ENCODE results near the gene SULT1E1. TPM values are rescaled to one million over a fixed set of nuclear protein-coding genes. Genes with fewer than 3 reads are reported as not detected.

Gene SULT1E1
- total RNA-seq, 3 donors from 2014 or later, result 0.59 to 0.66 TPM; not detected in 1

DNA sequence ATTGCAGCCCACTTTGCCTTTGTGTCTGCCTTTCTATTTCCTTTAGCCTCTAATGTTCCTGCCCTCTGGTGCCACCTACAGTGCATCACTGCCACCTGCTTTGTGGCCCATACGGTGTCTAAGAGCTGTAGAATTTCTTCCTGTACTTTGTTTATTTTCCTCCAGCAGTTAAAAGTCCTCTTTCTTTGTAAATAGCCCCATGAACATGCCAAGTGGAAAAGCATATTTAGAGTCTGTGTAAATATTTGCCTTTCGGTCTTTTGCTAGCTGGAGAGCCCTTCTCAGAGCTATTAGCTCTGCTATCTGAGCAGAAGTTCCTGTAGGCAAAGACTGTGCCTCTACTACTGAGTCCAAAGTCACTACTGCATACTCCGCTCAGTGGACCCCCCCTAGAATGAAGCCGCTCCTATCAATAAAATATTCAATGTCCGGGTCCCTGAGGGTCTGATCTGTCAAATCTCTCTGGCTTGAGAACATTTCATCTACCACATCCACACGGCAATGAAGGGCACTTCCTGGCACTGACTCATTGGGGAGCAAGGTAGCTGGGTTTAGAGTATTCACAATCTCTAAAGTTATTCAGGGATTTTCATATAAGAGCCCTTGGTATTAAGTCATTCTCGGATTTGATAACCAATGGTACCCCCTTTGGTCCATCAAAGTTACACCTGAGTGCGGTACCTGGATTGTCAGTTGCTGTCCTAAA is 36.3 kb downstream of the SULT1E1 start:
- H3K9me3 ChIP-seq, result no peaks in the 10 kb centered on the region
- no peaks in the 10 kb centered on the region for H3K27me3 ChIP-seq
- TF ChIP-seq, protein P1, sequence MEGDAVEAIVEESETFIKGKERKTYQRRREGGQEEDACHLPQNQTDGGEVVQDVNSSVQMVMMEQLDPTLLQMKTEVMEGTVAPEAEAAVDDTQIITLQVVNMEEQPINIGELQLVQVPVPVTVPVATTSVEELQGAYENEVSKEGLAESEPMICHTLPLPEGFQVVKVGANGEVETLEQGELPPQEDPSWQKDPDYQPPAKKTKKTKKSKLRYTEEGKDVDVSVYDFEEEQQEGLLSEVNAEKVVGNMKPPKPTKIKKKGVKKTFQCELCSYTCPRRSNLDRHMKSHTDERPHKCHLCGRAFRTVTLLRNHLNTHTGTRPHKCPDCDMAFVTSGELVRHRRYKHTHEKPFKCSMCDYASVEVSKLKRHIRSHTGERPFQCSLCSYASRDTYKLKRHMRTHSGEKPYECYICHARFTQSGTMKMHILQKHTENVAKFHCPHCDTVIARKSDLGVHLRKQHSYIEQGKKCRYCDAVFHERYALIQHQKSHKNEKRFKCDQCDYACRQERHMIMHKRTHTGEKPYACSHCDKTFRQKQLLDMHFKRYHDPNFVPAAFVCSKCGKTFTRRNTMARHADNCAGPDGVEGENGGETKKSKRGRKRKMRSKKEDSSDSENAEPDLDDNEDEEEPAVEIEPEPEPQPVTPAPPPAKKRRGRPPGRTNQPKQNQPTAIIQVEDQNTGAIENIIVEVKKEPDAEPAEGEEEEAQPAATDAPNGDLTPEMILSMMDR (IDR thresholded peaks at IDR 0.05), result peak in 1 of 3 donors; percentile 28
- TF ChIP-seq POLR2AphosphoS5 (IDR thresholded peaks at IDR 0.05), result no peak
- H3K4me3 ChIP-seq, result no peak overlapping the region
- no peak for DNase-seq (ENCODE audit: low spot score in 2 of 2)
- H3K4me1 ChIP-seq, result no peaks in the 10 kb centered on the region
- H3K27ac ChIP-seq, result no peak overlapping the region
- intact Hi-C loops (cut with DNase I; ENCODE audit: low total_unique reads), result no loop called here
- H3K36me3 ChIP-seq, result no peaks in the 10 kb centered on the region

DNA sequence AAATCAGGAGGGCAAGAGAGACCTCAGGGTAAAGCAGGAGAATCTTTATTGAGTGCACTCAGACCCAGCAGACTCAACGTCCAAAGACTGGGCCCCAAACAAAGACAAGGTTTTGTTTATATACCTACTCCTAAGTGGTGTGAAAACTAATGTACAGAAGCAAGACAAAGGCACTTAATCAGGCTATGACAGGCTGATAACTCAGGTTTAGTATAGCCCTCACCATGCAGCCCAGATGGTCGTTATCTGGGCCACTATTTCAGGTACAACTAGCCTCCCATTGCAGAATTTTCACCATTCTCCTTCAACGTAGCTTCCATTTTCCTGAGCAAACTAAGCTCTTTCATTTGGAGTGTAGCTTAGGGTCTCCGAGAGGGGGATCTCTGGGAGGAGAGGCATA is 36.9 kb downstream of the SULT1E1 start:
- no peak for TF ChIP-seq POLR2AphosphoS5 (IDR thresholded peaks at IDR 0.05)
- TF ChIP-seq, protein P1 (IDR thresholded peaks at IDR 0.05), result no peak
- TF ChIP-seq POLR2A (IDR thresholded peaks at IDR 0.05), result no peak
- intact Hi-C loops (cut with DNase I; ENCODE audit: low total_unique reads), result no loop called here
- H3K27ac ChIP-seq, result no peak overlapping the region
- H3K36me3 ChIP-seq, result no peaks in the 10 kb centered on the region
- H3K4me3 ChIP-seq, result no peak overlapping the region
- H3K9me3 ChIP-seq, result no peaks in the 10 kb centered on the region
- H3K4me1 ChIP-seq, result no peaks in the 10 kb centered on the region
- no peaks in the 10 kb centered on the region for H3K27me3 ChIP-seq
- DNase-seq (ENCODE audit: low spot score in 2 of 2), result no peak

DNA sequence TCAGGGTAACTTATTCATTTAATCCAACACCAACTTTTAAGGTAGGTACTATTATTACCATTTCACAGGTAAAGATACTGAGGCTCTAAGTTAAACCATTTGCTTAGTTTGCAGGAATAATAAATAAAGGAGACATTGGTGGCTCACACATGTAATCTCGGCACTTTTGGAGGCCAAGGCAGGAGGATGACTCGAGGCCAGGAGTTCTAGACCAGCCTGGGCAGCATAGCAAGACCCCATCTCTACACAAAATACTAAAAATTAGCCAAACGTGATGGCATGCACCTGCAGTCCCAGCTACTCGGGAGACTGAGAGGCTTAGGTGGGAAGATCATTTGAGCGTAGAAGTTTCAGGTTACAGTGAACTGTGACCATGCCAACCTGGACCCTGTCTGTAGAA is 37.7 kb downstream of the SULT1E1 start:
- Histone ChIP-seq H3K27me3 (no peaks in the 10 kb centered on the region), H3K4me3 (no peak overlapping the region), H3K27ac (no peak overlapping the region), H3K4me1 (no peaks in the 10 kb centered on the region), H3K9me3 (no peaks in the 10 kb centered on the region), H3K36me3 (no peaks in the 10 kb centered on the region)
- intact Hi-C loops (cut with DNase I; ENCODE audit: low total_unique reads), result no loop called here
- TF ChIP-seq POLR2AphosphoS5 (IDR thresholded peaks at IDR 0.05), result no peak
- TF ChIP-seq, protein P1 (IDR thresholded peaks at IDR 0.05), result no peak
- no peak for TF ChIP-seq POLR2A (IDR thresholded peaks at IDR 0.05)
- DNase-seq (ENCODE audit: low spot score in 2 of 2), result no peak

- no peaks in the 10 kb centered on the region for H3K9me3 ChIP-seq
- H3K27me3 ChIP-seq, result no peaks in the 10 kb centered on the region
- intact Hi-C loops (cut with DNase I; ENCODE audit: low total_unique reads), result no loop called here
- no peak overlapping the region for H3K27ac ChIP-seq
- no peaks in the 10 kb centered on the region for H3K36me3 ChIP-seq
- DNase-seq (ENCODE audit: low spot score in 2 of 2), result no peak
- TF ChIP-seq POLR2AphosphoS5 (IDR thresholded peaks at IDR 0.05), result no peak
- no peak for TF ChIP-seq POLR2A (IDR thresholded peaks at IDR 0.05)
- TF ChIP-seq, protein P1 (IDR thresholded peaks at IDR 0.05), result no peak
- H3K4me1 ChIP-seq, result no peaks in the 10 kb centered on the region
- no peak overlapping the region for H3K4me3 ChIP-seq
These were observed 41.8 kb downstream of the SULT1E1 start for GRCh38 chr4:69818060-69818639.

- H3K4me1 ChIP-seq, result no peaks in the 10 kb centered on the region
- H3K27me3 ChIP-seq, result no peaks in the 10 kb centered on the region
- no peaks in the 10 kb centered on the region for H3K36me3 ChIP-seq
- TF ChIP-seq, protein P1 (IDR thresholded peaks at IDR 0.05), result no peak
- TF ChIP-seq POLR2A (IDR thresholded peaks at IDR 0.05) (no peak), POLR2AphosphoS5 (IDR thresholded peaks at IDR 0.05) (no peak)
- H3K9me3 ChIP-seq, result no peaks in the 10 kb centered on the region
- intact Hi-C loops (cut with DNase I; ENCODE audit: low total_unique reads), result no loop called here
- H3K27ac ChIP-seq, result no peak overlapping the region
- H3K4me3 ChIP-seq, result no peak overlapping the region
- DNase-seq (ENCODE audit: low spot score in 2 of 2), result no peak
These were observed 43.7 kb downstream of the SULT1E1 start for GRCh38 chr4:69816236-69816635.

Measured in breast epithelium (tissue), 4 donors.